Lower leg skin (tissue), 4 donors: ENCODE data around the gene PGAP3. TPM values are rescaled to one million over a fixed set of nuclear protein-coding genes. Genes with fewer than 3 reads are reported as not detected.

Source experiments
- DNase-seq, 2 donors: peaks; one replicate each; pipeline ENCODE4 v3.0.0-alpha.2; 2019; ENCODE audit warnings: low spot score in 2 of 2
- H3K4me3 ChIP-seq: fragments of 200-600 bp; sonication (generic); 2 replicates; pipeline ENCODE4 v1.5.1; 2017; ENCODE audit warnings: mild to moderate bottlenecking, low read depth; ENCODE audit not compliant: poor library complexity, severe bottlenecking
- CTCF ChIP-seq, 3 donors: fragments of 450-650 bp; IDR thresholded peaks; one replicate each; pipeline ENCODE4 v1.5.1; 2016; ENCODE audit warnings: antibody characterized with exemption in 3 of 3, mild to moderate bottlenecking in 3 of 3, moderate library complexity in 2 of 3
- POLR2A ChIP-seq, 2 donors: fragments of 450-650 bp; IDR thresholded peaks; one replicate each; pipeline ENCODE4 v1.6.1; 2016 to 2017; ENCODE audit warnings: antibody characterized with exemption in 2 of 2, mild to moderate bottlenecking in 1 of 2, moderate library complexity in 1 of 2
- WGBS, 2 donors: methylation state at CpG; one replicate each; pipeline ENCODE4 v1.1.5; 2018; 5-methylcytosine and 5-hydroxymethylcytosine counted together
- intact Hi-C: fragments of 100-400 bp; cut with DNase I; formaldehyde crosslinking; loops from one replicate; pipeline ENCODE4 v1.15.0; 2023; ENCODE audit warnings: low total_unique reads
- total RNA-seq, 4 donors: library from RNA; depleted of rRNA; stranded (reverse); fragments of >200 nt; gene quantifications; one replicate each; pipeline ENCODE4 v1.1.0, GENCODE V29; 2016

PGAP3 gene
- total RNA-seq, 4 donors from 2014 or later, result 24.2 to 41.4 (median 28.8) TPM

- intact Hi-C loops, result no loop called here
- TF ChIP-seq POLR2A (IDR thresholded peaks at IDR 0.05), result no peak
- no peak overlapping the region for H3K4me3 ChIP-seq
- no peak for DNase-seq
- whole genome bisulfite sequencing, 2 donors, result 85 to 91% methylated on average over 7 of the region's 7 CpGs
Measured at GRCh38 chr17:39638317-39638716, 49.5 kb downstream of the PGAP3 start.

GRCh38 chr17:39636927-39637736 is 50.7 kb downstream of the PGAP3 start, which contains the start of gene STARD3:
TSS of gene STARD3 (plus strand) at chr17:39637144. CDS start at chr17:39653532, 16,388 bp downstream.
- DNase-seq, result peak; percentile 85 to 98
- intact Hi-C loops, result no loop called here
- 1% methylated on average over 48 to 68 of the region's 69 CpGs for WGBS, 2 donors

GRCh38 chr17:39636587-39636926 is 51.3 kb downstream of the PGAP3 start:
- TF ChIP-seq POLR2A (IDR thresholded peaks at IDR 0.05), result no peak
- TF ChIP-seq CTCF (IDR thresholded peaks at IDR 0.05), result no peak
- no peak for DNase-seq
- H3K4me3 ChIP-seq, result peak overlapping the region; percentile 72
- intact Hi-C loops, result no loop called here
- WGBS, 2 donors, result 23 to 26% methylated on average over 6 of the region's 6 CpGs

More at GRCh38 chr17:39636927-39637736, 50.7 kb downstream of the PGAP3 start, which contains the start of gene STARD3:
- TF ChIP-seq POLR2A (IDR thresholded peaks at IDR 0.05), result no peak
- TF ChIP-seq CTCF (IDR thresholded peaks at IDR 0.05), result peak in 1 of 3 donors; percentile 45
- peak within 1 kb of the TSS; percentile 72 for H3K4me3 ChIP-seq

- intact Hi-C loops, result no loop called here
- H3K4me3 ChIP-seq, result no peak overlapping the region
- TF ChIP-seq CTCF (IDR thresholded peaks at IDR 0.05) (no peak), POLR2A (IDR thresholded peaks at IDR 0.05) (no peak)
- 82 to 90% methylated on average over 8 of the region's 8 CpGs for WGBS, 2 donors
- no peak for DNase-seq
Measured at GRCh38 chr17:39635614-39636176, 52.2 kb downstream of the PGAP3 start.

- 47 to 50% methylated on average over 2 of the region's 2 CpGs for WGBS, 2 donors
- H3K4me3 ChIP-seq, result no peak overlapping the region
- TF ChIP-seq POLR2A (IDR thresholded peaks at IDR 0.05), result no peak
- TF ChIP-seq CTCF (IDR thresholded peaks at IDR 0.05), result peak in 1 of 3 donors; percentile 27
- DNase-seq, result no peak
- intact Hi-C loops, result no loop called here
Measured at GRCh38 chr17:39634384-39634871, 53.4 kb downstream of the PGAP3 start.

GRCh38 chr17:39633570-39634183 is 54.2 kb downstream of the PGAP3 start:
- no peak overlapping the region for H3K4me3 ChIP-seq
- TF ChIP-seq POLR2A (IDR thresholded peaks at IDR 0.05) (no peak), CTCF (IDR thresholded peaks at IDR 0.05) (no peak)
- 68 to 72% methylated on average over 8 of the region's 8 CpGs for WGBS, 2 donors
- DNase-seq, result no peak
- intact Hi-C loops, result no loop called here
